WTC11 (cell line): ENCODE results near the gene ZCCHC10. TPM values are rescaled to one million over a fixed set of nuclear protein-coding genes. Genes with fewer than 3 reads are reported as not detected.
"Not testable (repeated sequence)": the region's sequence is repeated elsewhere in the genome, so short reads cannot be mapped to it uniquely, and the experiment has no call there.

Experiments used
- ATAC-seq: fragments of 200-7000 bp; cut with Tn5 transposase; 2 replicates; pipeline ENCODE4 v1.10.0; 2021; ENCODE audit warnings: mild to moderate bottlenecking, moderate library complexity
- CTCF ChIA-PET: fragments of 300-600 bp; sonication (Branson Sonifier 250); formaldehyde crosslinking; loops from one replicate; lab custom pipeline; 2021; ENCODE audit warnings: antibody characterized with exemption; lab: Charles Lee
- POLR2A ChIA-PET: fragments of 350-600 bp; sonication (Branson Sonifier 250); formaldehyde crosslinking; loops from one replicate; lab custom pipeline; 2021; ENCODE audit warnings: antibody characterized with exemption; lab: Charles Lee
- DNase-seq: peaks from one replicate; pipeline ENCODE4 v3.0.0; 2021; ENCODE audit warnings: low spot score
- H3K27ac Mint-ChIP-seq: 2 replicates; pipeline ENCODE4 v1.8.0; 2021; ENCODE audit warnings: mixed read lengths
- H3K27me3 Mint-ChIP-seq: 2 replicates; pipeline ENCODE4 v1.8.0; 2021; ENCODE audit warnings: low read depth, mild to moderate bottlenecking, moderate library complexity, mixed read lengths
- H3K36me3 Mint-ChIP-seq: 2 replicates; pipeline ENCODE4 v1.8.0; 2021; ENCODE audit warnings: mixed read lengths
- H3K4me1 Mint-ChIP-seq: 2 replicates; pipeline ENCODE4 v1.8.0; 2022; ENCODE audit warnings: mixed read lengths
- H3K4me3 Mint-ChIP-seq: 2 replicates; pipeline ENCODE4 v1.8.0; 2021; ENCODE audit warnings: mild to moderate bottlenecking, moderate library complexity, mixed read lengths
- H3K9me3 Mint-ChIP-seq: 2 replicates; pipeline ENCODE4 v1.8.0; 2021; ENCODE audit warnings: mixed read lengths
- AR ChIP-seq: fragments of 250-450 bp; sonication (Bioruptor Pico); IDR thresholded peaks from 2 replicates; pipeline ENCODE4 v1.9.0; 2021; ENCODE audit warnings: mild to moderate bottlenecking
- ATF2 ChIP-seq: sonication (generic); formaldehyde crosslinking; IDR thresholded peaks from 2 replicates; pipeline ENCODE4 v1.8.1; 2022; ENCODE audit warnings: low read depth, missing genetic modification reagents, borderline replicate concordance
- CBFB ChIP-seq: sonication (generic); formaldehyde crosslinking; IDR thresholded peaks from 2 replicates; pipeline ENCODE4 v1.8.1; 2022; ENCODE audit warnings: mild to moderate bottlenecking, low read depth, missing genetic modification reagents
- FOXP1 ChIP-seq: sonication (generic); formaldehyde crosslinking; IDR thresholded peaks from 2 replicates; pipeline ENCODE4 v1.8.0; 2022; ENCODE audit warnings: missing genetic modification reagents, mild to moderate bottlenecking, moderate library complexity, borderline replicate concordance
- FOXP4 ChIP-seq: sonication (generic); formaldehyde crosslinking; IDR thresholded peaks from 2 replicates; pipeline ENCODE4 v1.8.0; 2022; ENCODE audit warnings: mild to moderate bottlenecking, missing genetic modification reagents
- HMGXB4 ChIP-seq: sonication (generic); formaldehyde crosslinking; IDR thresholded peaks from 2 replicates; pipeline ENCODE4 v1.8.1; 2023; ENCODE audit warnings: mild to moderate bottlenecking, moderate library complexity, missing genetic modification reagents
- JAZF1 ChIP-seq: fragments of 250-450 bp; sonication (Bioruptor Pico); IDR thresholded peaks from 2 replicates; pipeline ENCODE4 v1.9.0; 2021; ENCODE audit warnings: moderate library complexity, mild to moderate bottlenecking, inconsistent platforms
- MAX ChIP-seq: sonication (generic); formaldehyde crosslinking; IDR thresholded peaks from 2 replicates; pipeline ENCODE4 v1.8.0; 2022; ENCODE audit warnings: mild to moderate bottlenecking, missing genetic modification reagents
- NFE2L1 ChIP-seq: sonication (generic); formaldehyde crosslinking; IDR thresholded peaks from 2 replicates; pipeline ENCODE4 v1.8.1; 2023; ENCODE audit warnings: missing genetic modification reagents
- RORB ChIP-seq: fragments of 250-450 bp; sonication (Bioruptor Pico); IDR thresholded peaks from 2 replicates; pipeline ENCODE4 v1.9.0; 2021; ENCODE audit warnings: mild to moderate bottlenecking
- SMAD3 ChIP-seq: sonication (generic); formaldehyde crosslinking; IDR thresholded peaks from 2 replicates; pipeline ENCODE4 v1.8.0; 2022; ENCODE audit warnings: missing genetic modification reagents, mild to moderate bottlenecking, borderline replicate concordance
- SOX15 ChIP-seq: fragments of 250-450 bp; sonication (Bioruptor Pico); IDR thresholded peaks from 2 replicates; pipeline ENCODE4 v1.9.0; 2021; ENCODE audit warnings: mild to moderate bottlenecking
- USF2 ChIP-seq: sonication (generic); formaldehyde crosslinking; IDR thresholded peaks from 2 replicates; pipeline ENCODE4 v1.8.1; 2023; ENCODE audit warnings: mild to moderate bottlenecking, missing genetic modification reagents, moderate library complexity
- ZBTB21 ChIP-seq: sonication (generic); formaldehyde crosslinking; IDR thresholded peaks from 2 replicates; pipeline ENCODE4 v1.8.1; 2023; ENCODE audit warnings: mild to moderate bottlenecking, missing genetic modification reagents, borderline replicate concordance
- ZMAT4 ChIP-seq: fragments of 250-450 bp; sonication (Bioruptor Pico); IDR thresholded peaks from 2 replicates; pipeline ENCODE4 v1.9.0; 2021; ENCODE audit warnings: mild to moderate bottlenecking
- ZNF232 ChIP-seq: sonication (generic); formaldehyde crosslinking; IDR thresholded peaks from 2 replicates; pipeline ENCODE4 v1.8.0; 2022; ENCODE audit warnings: mild to moderate bottlenecking, missing genetic modification reagents
- ZNF263 ChIP-seq: sonication (generic); formaldehyde crosslinking; IDR thresholded peaks from 2 replicates; pipeline ENCODE4 v1.8.1; 2022; ENCODE audit warnings: low read depth, mild to moderate bottlenecking, moderate library complexity, missing genetic modification reagents
- ZNF416 ChIP-seq: fragments of 250-450 bp; sonication (Bioruptor Pico); IDR thresholded peaks from 2 replicates; pipeline ENCODE4 v1.9.0; 2021; ENCODE audit warnings: mild to moderate bottlenecking, inconsistent platforms
- ZNF423 ChIP-seq: fragments of 250-450 bp; sonication (Bioruptor Pico); IDR thresholded peaks from 2 replicates; pipeline ENCODE4 v2.1.2; 2022; ENCODE audit warnings: mild to moderate bottlenecking, moderate library complexity
- total RNA-seq: library from RNA; stranded (reverse); gene quantifications from 3 replicates; pipeline ENCODE4 v1.2.3, GENCODE V29; 2021

The ZCCHC10 gene
- total RNA-seq, 1 experiment from 2014 or later: 22.9 TPM

GRCh38 chr5:133047404-133047803, 21.1 kb upstream of the ZCCHC10 start:
- H3K9me3 Mint-ChIP-seq: peaks cover 8% of the 10 kb centered on the region
- CTCF ChIA-PET: no interaction called here
- TF ChIP-seq RORB (CRISPR knock-in tag) (no peak), ZBTB21 (CRISPR knock-in tag) (no peak)
- TF ChIP-seq, all 79 proteins: peak for 0
- ATAC-seq (no peak), DNase-seq (no peak)
- POLR2A ChIA-PET: interaction anchor here (0.6 kb wide), 1 partner anchor 50 kb away, joined by 3 read pairs; no protein-coding TSS in a partner anchor
- no peaks in the 10 kb centered on the region for H3K27me3 Mint-ChIP-seq
- peaks cover 31% of the 10 kb centered on the region for H3K4me1 Mint-ChIP-seq
- peaks cover 3% of the 10 kb centered on the region; the same call in 1 of the 2 replicates for H3K36me3 Mint-ChIP-seq
- no peak overlapping the region for H3K27ac Mint-ChIP-seq
- H3K4me3 Mint-ChIP-seq: no peak overlapping the region

- ATAC-seq, H3K27ac Mint-ChIP-seq, H3K36me3 Mint-ChIP-seq, DNase-seq, H3K27me3 Mint-ChIP-seq, H3K4me3 Mint-ChIP-seq, POLR2A ChIA-PET, H3K9me3 Mint-ChIP-seq: not testable (repeated sequence)
- CTCF ChIA-PET: interaction anchor here (0.6 kb wide), 1 partner anchor 12 kb away, joined by 3 read pairs; no protein-coding TSS in a partner anchor
- peaks cover 35% of the 10 kb centered on the region for H3K4me1 Mint-ChIP-seq
Observed at GRCh38 chr5:133046560-133046959, 20.2 kb upstream of the ZCCHC10 start.

GRCh38 chr5:133041910-133042309, 15.6 kb upstream of the ZCCHC10 start:
- H3K36me3 Mint-ChIP-seq: no peaks in the 10 kb centered on the region
- TF ChIP-seq ZNF423: no peak
- TF ChIP-seq USF2 (CRISPR knock-in tag): no peak
- TF ChIP-seq FOXP1 (CRISPR knock-in tag): no peak
- no peak for TF ChIP-seq MAX (CRISPR knock-in tag)
- TF ChIP-seq ZNF416 (CRISPR knock-in tag): no peak
- TF ChIP-seq SOX15 (CRISPR knock-in tag): no peak
- no peak for TF ChIP-seq FOXP4
- TF ChIP-seq CBFB (CRISPR knock-in tag): no peak
- TF ChIP-seq ZNF232 (CRISPR knock-in tag): no peak
- no peak for TF ChIP-seq ZMAT4
- TF ChIP-seq AR (CRISPR knock-in tag): no peak
- no peak for TF ChIP-seq ATF2 (CRISPR knock-in tag)
- no peak for TF ChIP-seq NFE2L1 (CRISPR knock-in tag)
- TF ChIP-seq ZBTB21 (CRISPR knock-in tag): no peak
- no peak for TF ChIP-seq ZNF263 (CRISPR knock-in tag)
- TF ChIP-seq SMAD3 (CRISPR knock-in tag): no peak
- no peak for TF ChIP-seq JAZF1 (CRISPR knock-in tag)
- no peak for TF ChIP-seq HMGXB4 (CRISPR knock-in tag)
- H3K4me1 Mint-ChIP-seq: peaks cover 13% of the 10 kb centered on the region
- H3K27me3 Mint-ChIP-seq: no peaks in the 10 kb centered on the region
- H3K9me3 Mint-ChIP-seq: no peaks in the 10 kb centered on the region
- DNase-seq (no peak), ATAC-seq (peak; percentile 56)
- ChIA-PET CTCF (no interaction called here), POLR2A (no interaction called here)
- H3K4me3 Mint-ChIP-seq: no peak overlapping the region
- H3K27ac Mint-ChIP-seq: no peak overlapping the region
